Right ventricle myocardium inferior (tissue), 1 donor: ENCODE data around the gene EPHB1. TPM values are rescaled to one million over a fixed set of nuclear protein-coding genes. Genes with fewer than 3 reads are reported as not detected.

Experiments
- ATAC-seq: fragments of 200-7000 bp; cut with Tn5 transposase; one replicate; pipeline ENCODE4 v1.9.1; 2020; ENCODE audit warnings: mild to moderate bottlenecking, moderate library complexity
- DNase-seq: peaks from one replicate; pipeline ENCODE4 v3.0.0; 2021; ENCODE audit errors: missing footprints
- intact Hi-C: fragments of 100-400 bp; cut with DNase I; formaldehyde crosslinking; loops from one replicate; pipeline ENCODE4 v1.11.0; 2022
- total RNA-seq: library from RNA; stranded (reverse); fragmentation: NEBNext Ultra II Directional; extraction: Animal tissue kit (Norgen Biotek cat#: 25700); gene quantifications from one replicate; pipeline ENCODE4 v1.2.1, GENCODE V29; 2021
- donor health status: DM: no; HTN: yes; CAD: no; lungs with severe emphysema.

The EPHB1 gene
- total RNA-seq, 1 donor from 2014 or later = 1.4 TPM

- no peak for ATAC-seq
- DNase-seq = no peak
- intact Hi-C loops = no loop called here
Measured at GRCh38 chr3:134894533-134894932, 99.5 kb downstream of the EPHB1 start.

DNA sequence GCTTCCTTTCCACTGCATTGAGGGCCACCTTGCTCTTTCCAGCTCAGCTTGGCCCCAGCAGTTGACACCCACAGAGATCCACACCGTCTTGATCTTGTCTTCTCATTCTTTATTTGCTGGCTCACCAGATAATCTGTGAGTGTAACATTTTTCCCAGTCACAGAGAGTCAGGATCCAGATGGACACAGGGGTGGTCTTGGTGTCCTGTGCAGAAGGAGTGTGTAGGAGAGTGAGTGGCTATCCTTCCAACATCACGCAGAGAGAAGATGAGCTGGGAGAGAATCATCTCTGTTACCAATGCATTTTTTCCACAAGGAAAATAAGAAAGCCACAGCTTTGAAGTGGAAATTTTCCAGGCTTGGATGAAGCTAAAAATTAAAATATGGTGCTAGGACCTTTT, 100.1 kb downstream of the EPHB1 start:
- intact Hi-C loops = no loop called here
- DNase-seq (no peak), ATAC-seq (no peak)

DNA sequence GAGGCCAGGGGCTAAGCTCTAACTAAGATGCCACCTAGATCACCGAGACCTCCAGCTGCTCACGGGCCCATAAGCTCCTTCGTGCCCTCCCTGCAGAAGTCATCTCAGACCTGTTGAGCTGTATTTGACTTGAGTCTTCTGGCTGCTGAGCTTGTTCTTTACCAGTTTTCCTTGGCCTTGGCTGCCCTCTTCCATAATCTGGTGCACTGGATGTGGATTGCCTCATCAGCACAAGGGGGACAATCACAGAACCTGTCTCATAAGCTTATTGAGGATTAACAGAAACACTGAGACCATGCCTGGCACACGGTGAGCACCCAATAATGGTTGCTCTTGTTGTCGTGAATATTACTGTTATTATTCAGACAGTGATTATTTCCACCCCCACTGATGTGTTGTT, 101.1 kb downstream of the EPHB1 start:
- DNase-seq = no peak
- intact Hi-C loops = no loop called here
- no peak for ATAC-seq

DNA sequence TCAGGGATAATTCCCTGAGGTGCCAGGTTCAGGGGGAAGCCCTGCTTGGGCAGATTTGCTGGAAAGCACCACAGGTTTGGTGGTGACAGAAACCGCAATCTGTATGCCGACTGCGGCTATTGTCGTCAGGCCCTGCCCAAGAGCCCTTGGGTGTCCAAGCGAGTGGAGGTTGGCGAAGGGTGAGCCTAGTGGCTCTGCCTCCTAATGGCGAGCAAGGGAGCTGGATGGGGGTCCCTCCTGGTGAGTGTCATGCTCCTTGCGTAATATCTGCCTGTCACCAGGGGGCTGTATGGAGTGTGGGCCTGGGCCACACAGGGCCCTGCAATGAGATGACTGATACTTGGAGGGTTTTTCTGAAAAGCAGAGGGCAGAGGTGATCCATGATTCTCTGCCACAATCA, 101.6 kb downstream of the EPHB1 start:
- ATAC-seq = no peak
- no peak for DNase-seq
- intact Hi-C loops = no loop called here

DNA sequence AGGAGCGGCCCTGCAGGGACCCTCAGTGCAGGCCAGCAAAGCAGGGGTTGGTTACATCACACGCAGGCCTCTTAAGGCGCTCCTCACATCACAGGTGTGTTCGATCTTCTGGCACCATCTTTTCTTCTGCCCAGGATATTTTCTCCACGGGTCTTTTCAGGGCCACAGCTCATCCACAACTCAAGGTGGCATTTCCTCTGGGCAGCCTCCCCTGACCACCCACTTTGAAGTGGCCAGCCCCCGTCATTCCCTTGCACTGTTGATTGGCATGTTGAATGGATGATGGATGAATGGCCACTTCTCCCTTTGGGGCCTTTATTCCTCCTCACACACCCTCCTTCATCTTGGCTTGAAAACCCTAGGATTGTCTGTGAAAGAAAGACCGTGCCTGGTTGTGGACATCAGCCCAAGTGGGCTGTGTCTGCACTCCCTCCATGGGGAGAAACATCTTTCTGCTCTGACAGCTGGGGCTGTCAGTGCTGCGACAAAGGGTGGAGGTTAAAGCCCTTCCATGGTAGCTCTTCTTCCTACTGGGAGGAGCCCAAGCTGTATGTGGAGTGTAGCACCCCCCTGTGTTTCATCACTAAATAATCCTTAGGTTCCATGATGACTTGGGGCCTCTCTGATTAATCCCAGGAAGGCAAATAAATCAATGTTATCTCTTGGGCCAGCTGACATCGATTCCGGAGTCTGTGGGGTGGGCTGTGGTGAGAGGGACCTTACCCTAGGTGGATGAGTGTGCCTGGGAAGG, 102.5 kb downstream of the EPHB1 start:
- ATAC-seq (no peak), DNase-seq (no peak)
- intact Hi-C loops = no loop called here

DNA sequence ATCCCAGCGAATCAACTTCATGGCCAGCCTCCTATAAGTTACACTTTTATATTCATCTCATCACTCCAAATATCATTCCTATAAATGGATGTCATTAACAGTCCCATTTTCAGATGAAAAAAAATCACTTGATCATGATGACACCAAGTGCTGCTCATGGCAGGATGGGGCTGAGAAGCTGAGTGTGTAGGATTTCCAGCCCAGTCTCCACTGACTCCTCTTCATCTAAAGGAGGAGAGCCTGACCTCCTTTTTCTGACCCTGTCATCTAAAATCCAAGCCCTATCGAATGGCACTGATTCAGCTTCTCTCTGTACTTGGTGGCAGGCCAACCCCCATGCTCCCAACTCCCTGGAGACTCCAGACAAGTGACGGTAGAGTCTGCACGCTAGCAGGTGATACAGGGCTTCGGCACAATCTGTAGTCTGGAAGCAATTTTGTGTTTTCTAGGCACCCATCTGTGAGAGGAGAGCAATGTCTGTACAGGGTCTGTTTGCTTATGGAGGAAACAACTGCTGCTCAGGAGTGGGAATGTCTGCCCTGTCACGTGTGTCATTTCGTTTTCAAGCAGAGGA, 103.2 kb downstream of the EPHB1 start:
- DNase-seq (no peak), ATAC-seq (no peak)
- intact Hi-C loops = no loop called here

DNA sequence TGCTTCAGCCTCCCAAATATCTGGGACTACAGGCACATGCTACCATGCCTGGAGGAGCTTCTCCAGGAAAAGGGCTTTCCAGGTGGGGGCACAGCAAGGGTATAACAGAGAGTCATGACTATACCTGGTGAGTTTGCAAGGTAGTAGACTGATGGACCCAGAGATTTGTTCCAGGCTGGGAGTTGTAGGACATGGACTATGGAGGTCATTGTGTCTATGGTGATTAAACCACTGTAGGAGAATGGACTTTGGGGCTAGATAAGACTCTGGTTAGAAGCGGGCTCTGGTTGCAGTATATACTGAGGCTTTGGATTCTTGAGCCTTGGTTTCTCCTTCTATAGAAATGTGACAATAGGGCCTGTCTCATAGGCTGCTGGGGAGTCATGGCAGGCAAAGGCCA, 104.7 kb downstream of the EPHB1 start:
- intact Hi-C loops = no loop called here
- no peak for ATAC-seq
- no peak for DNase-seq

DNA sequence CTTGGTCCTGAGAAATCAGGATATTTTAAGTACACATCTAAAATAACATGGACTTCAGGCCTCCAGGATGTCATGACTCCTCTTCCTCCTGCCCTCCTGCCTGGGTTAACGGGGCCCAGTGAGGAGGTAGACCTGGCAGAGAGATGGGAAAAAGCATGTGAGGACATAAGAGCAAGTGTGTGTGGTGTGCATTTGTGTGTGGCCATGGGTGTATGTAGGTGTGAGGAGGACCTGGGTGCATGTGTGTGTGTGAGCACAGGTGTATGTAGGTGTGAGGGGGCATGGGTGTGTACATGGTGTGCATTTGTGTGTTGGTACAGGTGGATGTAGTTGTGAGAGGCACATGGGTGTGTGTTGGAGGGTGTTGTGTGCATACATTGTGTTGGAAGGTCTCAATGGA, 105.4 kb downstream of the EPHB1 start:
- DNase-seq (no peak), ATAC-seq (no peak)
- intact Hi-C loops = no loop called here

DNA sequence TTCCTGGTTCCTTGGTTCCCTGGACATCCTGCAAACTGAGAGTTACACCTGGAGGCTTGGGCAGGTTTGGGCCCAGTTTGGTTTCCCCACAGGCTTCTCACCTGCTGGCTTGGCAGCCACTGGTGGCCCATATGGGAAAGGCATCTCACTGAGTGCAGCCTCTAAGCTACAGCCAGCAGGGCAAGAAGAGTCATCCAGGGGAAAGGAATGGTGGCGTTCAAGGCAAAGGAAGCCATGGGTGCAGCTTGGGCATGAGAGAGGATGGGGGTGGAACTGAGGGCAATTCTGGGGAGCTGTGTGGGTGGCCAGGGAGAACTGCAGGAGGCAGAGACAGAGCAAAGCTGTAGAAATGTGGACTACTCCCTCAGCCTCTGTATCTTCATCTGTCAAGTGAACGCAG, 106.4 kb downstream of the EPHB1 start:
- ATAC-seq (peak; percentile 12), DNase-seq (no peak)
- intact Hi-C loops = no loop called here

DNA sequence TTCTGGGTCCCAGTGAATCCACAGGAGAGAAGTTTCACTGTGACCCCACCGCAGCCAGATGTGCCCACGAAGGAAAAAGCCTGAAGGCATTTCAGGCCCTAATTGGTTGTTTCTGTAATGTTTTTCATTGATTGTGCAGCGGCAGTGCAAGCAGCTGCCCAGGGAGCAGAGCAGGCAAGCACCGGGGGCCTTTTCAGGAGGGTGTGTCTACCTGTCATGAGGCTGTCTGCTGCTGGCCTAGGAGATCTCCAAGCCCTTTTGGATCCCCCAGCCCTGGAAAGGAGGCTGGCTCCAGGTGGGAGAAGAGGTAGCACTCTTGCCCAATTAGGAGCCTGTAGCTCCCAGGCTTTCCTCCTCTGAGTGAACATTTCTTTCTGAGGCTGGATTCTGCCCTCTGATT, 108.8 kb downstream of the EPHB1 start:
- intact Hi-C loops = no loop called here
- ATAC-seq (no peak), DNase-seq (no peak)

DNA sequence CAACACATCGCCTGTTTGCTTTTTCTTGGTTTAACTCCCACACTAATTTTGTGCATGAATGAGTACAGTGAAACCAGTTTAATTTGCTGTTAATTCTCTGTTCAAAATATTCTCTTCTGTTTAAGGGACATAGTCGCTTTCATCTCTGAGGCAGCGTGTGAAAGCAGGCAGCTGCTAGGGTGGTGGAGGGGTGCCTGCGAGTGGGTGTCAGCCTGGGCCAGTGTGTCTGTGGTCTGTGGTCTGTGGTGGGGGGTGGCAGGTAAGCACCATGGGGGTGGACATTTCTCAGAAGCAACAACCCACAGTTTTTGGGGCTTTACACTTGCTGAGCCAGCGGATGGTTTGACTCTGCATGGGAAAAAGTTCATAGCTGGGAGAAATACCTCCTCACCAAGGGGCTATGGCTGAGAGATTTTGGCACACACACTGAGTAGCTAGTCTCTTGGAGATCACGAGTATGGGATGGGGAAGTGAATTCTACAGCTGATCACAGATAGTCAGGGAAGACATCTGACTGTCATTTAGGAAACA, 109.2 kb downstream of the EPHB1 start:
- ATAC-seq (no peak), DNase-seq (no peak)
- intact Hi-C loops = no loop called here

GRCh38 chr3:134904776-134905646, 110.0 kb downstream of the EPHB1 start:
- intact Hi-C loops = no loop called here
- DNase-seq (no peak), ATAC-seq (no peak)

- ATAC-seq (no peak), DNase-seq (no peak)
- intact Hi-C loops = no loop called here
Measured at GRCh38 chr3:134905647-134905935, 110.5 kb downstream of the EPHB1 start.

DNA sequence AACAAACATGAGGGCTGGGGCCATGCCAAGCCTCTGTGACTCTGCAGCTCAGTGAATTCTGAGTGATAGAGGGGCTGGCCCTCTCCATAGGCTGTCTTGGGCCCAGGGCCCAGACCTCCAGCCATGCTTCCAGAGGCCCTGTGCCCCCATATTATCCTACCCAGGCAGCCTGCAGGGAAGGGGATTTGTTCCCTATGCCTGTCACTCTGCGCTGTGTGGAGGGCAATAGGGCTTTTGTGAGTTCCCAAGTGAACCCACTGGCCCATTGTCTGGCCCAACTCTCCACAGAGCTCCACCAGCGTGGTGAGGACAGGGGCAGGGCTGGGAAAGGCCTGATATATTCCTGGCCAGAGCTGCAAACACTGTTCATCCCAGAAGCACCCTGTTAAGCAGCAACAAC, 113.2 kb downstream of the EPHB1 start:
- intact Hi-C loops = no loop called here
- ATAC-seq (no peak), DNase-seq (no peak)

DNA sequence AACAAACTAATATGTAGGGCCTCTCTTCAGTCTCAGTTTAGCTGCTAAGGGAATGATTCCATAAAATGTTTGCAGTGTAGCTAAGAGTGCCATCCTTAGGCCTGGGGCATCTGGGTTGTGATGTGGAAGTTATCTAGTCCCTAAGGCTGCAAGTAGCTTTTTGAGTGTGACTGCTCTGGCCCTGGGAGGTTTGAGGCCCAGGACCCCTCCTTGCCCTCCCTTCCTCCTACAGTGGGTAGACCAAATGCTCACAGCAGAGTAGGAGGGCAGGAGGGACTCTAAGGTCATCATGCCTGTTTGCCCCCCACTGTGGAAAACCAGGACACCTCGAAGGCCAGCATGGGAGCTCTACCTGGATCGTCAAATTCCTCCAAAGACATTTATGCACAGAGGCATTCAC, 115.0 kb downstream of the EPHB1 start:
- intact Hi-C loops = no loop called here
- ATAC-seq (no peak), DNase-seq (no peak)

- intact Hi-C loops = no loop called here
- no peak for DNase-seq
- ATAC-seq = no peak
Measured at GRCh38 chr3:134911586-134912548, 116.8 kb downstream of the EPHB1 start.

GRCh38 chr3:134916276-134916961, 121.4 kb downstream of the EPHB1 start:
- intact Hi-C loops = no loop called here
- no peak for ATAC-seq
- no peak for DNase-seq

- intact Hi-C loops = no loop called here
- ATAC-seq (no peak), DNase-seq (no peak)
Measured at GRCh38 chr3:134917631-134918030, 122.6 kb downstream of the EPHB1 start.
